Urinary bladder (tissue), 4 donors: Measurements from ENCODE around the gene MYO1A. TPM values are rescaled to one million over a fixed set of nuclear protein-coding genes. Genes with fewer than 3 reads are reported as not detected.

Source experiments
- DNase-seq: peaks from one replicate; pipeline ENCODE4 v3.0.0-alpha.2; 2015; ENCODE audit errors: extremely low spot score
- H3K27ac ChIP-seq: one replicate; pipeline ENCODE4 v1.5.1; 2013; ENCODE audit warnings: low read depth, mild to moderate bottlenecking, moderate library complexity
- H3K36me3 ChIP-seq: one replicate; pipeline ENCODE4 v1.6.1; 2013; ENCODE audit warnings: mild to moderate bottlenecking, moderate library complexity; ENCODE audit not compliant: insufficient read depth
- H3K4me1 ChIP-seq: one replicate; pipeline ENCODE4 v1.6.1; 2013; ENCODE audit warnings: mild to moderate bottlenecking, moderate library complexity; ENCODE audit not compliant: insufficient read depth
- H3K4me3 ChIP-seq: one replicate; pipeline ENCODE4 v1.5.1; 2013; ENCODE audit warnings: low read depth, low read length
- WGBS: extraction: QIAGEN DNeasy Blood & Tissue Kit; methylation state at CpG from one replicate; pipeline ENCODE4 v1.1.7; 2013; 5-methylcytosine and 5-hydroxymethylcytosine counted together
- polyA plus RNA-seq: library from polyadenylated mRNA; stranded (reverse); fragments of 200-250 nt; gene quantifications from one replicate; pipeline ENCODE4 v1.2.3, GENCODE V29; 2013
- total RNA-seq: library from RNA; depleted of rRNA; stranded (reverse); fragments of >200 nt; gene quantifications from one replicate; pipeline ENCODE4 v1.2.3, GENCODE V29; 2014
- donor health status: healthy with polysubstance abuse.
- donor health status: healthy.

Gene MYO1A
- total RNA-seq, result 0.16 TPM
- polyA plus RNA-seq, result 0.18 TPM

DNA sequence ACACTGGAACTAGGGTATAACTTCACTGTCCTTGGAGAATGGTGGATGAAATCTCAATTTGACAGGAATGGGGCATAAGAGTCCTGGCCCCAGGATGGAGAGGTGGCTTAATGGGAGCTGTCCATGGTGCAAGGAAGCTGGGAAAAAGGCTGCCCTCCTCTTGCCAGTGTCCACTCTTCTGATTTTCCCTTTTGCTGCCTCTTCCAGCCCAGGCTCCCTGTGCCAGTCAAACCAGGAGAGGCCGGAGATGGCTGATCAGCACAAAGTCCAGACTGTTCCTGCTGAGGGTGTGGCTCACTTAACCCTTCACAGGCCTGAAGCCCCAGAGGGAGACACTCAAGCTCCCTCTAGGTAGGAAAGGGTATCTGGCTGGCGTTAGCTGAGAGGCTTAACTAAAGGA, at the start of gene MYO1A:
Gene MYO1A (minus strand): TSS at position 240 of the 400 bp plus-strand sequence. CDS start 1,806 bp downstream, outside the sequence.
- no peaks in the 10 kb centered on the region for H3K36me3 ChIP-seq
- no peak within 1 kb of the TSS for H3K27ac ChIP-seq
- 31% methylated on average over 2 of the region's 2 CpGs for WGBS
- H3K4me1 ChIP-seq, result no peaks in the 10 kb centered on the region
- DNase-seq, result no peak
- H3K4me3 ChIP-seq, result no peak within 1 kb of the TSS

GRCh38 chr12:57099047-57099714, 49.3 kb upstream of the MYO1A start:
- no peak overlapping the region for H3K4me3 ChIP-seq
- no peak overlapping the region for H3K27ac ChIP-seq
- WGBS, result 86% methylated on average over 11 of the region's 11 CpGs
- no peak for DNase-seq
- no peaks in the 10 kb centered on the region for H3K36me3 ChIP-seq
- no peaks in the 10 kb centered on the region for H3K4me1 ChIP-seq

DNA sequence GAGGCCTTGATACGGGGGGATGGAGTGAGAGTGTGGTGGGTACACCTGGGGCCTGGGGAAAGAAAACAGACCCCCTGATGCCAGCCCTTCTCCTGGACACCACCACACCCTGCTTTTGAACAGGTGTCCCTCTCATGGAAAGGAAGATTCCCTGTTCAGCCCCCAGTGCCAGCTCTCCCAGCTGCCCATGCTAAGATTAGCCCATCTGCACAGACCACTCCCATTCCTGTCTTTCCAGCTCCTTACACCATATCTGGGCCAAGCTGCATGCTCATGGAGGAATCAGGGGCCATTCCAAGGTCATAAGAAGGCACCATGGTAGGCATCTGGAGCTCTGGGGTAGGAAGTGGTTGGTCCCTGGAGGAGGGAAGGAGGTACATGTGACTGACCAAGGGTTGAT, 48.6 kb upstream of the MYO1A start:
- WGBS, result 90% methylated on average over 1 of the region's 1 CpG
- Histone ChIP-seq H3K36me3 (no peaks in the 10 kb centered on the region), H3K4me3 (no peak overlapping the region), H3K27ac (no peak overlapping the region), H3K4me1 (no peaks in the 10 kb centered on the region)
- no peak for DNase-seq

DNA sequence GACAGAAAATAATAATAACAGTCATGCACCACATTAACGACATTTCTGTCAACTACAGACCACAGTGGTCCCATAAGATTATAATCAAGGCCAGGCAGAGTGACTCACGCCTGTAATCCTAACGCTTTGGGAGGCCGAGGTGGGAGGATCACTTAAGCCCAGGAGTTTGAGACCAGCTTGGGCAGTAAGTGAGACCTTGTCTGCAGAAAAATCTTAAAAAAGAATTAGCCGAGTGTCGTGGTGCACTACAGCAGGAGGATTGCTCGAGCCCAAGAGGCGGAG, 47.6 kb upstream of the MYO1A start:
- Histone ChIP-seq H3K4me3 (no peak overlapping the region), H3K27ac (no peak overlapping the region), H3K4me1 (no peaks in the 10 kb centered on the region), H3K36me3 (no peaks in the 10 kb centered on the region)
- WGBS, result 83% methylated on average over 8 of the region's 8 CpGs
- DNase-seq, result no peak

DNA sequence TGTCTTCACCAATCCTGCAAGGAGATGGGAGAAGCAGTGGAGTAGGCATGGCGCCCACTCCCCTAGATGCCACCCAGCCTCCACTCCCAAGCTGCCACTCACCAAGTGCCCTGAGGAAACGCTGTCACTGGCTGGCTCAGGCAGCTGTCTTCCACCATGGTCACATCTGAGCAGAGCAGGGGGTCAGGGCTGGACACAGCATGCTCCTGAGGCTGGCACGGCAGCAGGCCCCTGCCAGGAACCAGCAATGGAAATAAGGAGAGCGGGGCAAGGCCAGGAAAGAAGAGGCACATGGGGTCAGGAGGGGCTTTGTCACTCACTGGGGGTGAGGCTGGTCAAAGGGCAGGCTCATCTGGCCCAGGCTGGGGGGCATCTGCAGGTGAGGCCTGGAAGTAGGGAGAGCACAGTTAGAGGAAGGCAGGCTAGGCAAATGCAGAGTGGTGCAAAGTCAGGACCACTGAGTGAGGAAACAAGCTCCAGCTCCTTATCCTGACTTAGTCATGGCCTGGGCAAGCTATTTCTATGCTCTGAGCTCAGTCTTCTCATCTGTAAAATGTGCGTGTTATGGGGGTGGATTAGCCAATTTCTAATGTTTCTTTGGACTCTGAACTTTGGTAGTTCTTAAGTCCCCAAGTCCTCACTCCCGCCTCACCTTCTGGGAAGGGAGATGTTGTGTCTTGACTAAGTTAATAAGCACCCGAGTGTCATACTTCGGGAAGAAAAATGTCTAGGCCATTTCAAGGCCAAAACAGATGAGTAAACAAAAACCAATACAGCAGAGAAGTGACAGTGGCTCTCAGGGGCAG, 47.0 kb upstream of the MYO1A start:
- peak overlapping the region; percentile 30 for H3K27ac ChIP-seq
- no peaks in the 10 kb centered on the region for H3K36me3 ChIP-seq
- DNase-seq, result no peak
- no peak overlapping the region for H3K4me3 ChIP-seq
- H3K4me1 ChIP-seq, result no peaks in the 10 kb centered on the region
- 82% methylated on average over 8 of the region's 8 CpGs for WGBS

DNA sequence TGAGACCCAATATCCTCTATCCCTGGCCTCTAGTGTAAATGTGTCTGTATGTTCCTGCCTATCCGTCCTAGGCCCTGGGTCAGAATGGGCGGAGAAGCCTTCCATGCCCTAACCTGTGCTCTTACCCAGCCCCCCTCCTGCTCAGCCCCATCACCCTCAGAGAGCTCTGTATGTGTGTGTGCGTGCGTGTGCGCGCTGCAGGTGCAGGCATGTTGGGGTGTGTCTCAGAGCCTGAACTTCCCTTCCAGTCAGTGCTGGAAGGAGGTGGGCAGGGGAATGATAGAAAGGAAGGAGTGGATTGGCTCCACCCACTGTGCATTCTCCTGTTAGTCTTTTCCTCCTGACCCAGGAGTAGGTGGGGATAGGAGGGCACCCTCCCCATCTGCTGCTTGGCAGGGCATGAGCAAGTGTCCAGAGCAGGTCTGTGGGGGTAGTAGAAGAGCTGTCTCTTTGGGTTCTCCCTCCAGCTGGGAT, 46.2 kb upstream of the MYO1A start:
- Histone ChIP-seq H3K27ac (no peak overlapping the region), H3K4me1 (no peaks in the 10 kb centered on the region), H3K4me3 (no peak overlapping the region), H3K36me3 (no peaks in the 10 kb centered on the region)
- 77% methylated on average over 6 of the region's 6 CpGs for WGBS
- peak; percentile 55 for DNase-seq

DNA sequence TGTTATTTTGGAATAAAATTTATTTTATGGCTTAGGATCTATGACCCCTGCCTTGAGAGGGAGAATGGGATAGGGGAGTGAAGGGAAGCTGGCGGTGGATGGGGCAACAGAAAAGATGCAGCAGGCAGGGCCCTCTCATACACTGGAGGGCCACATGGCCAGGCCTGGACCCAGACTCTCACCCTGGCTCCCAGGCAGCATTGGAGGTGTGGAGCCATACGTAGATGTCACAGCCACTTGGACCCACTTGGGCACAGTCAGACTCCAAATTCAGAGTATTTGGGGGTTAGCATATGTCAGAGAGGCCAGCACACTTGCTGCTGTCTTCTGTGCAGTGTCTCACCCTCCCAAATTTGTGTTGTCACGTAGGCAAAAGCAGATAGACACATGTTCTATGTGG, 45.5 kb upstream of the MYO1A start:
- no peaks in the 10 kb centered on the region for H3K36me3 ChIP-seq
- no peaks in the 10 kb centered on the region for H3K4me1 ChIP-seq
- no peak overlapping the region for H3K4me3 ChIP-seq
- H3K27ac ChIP-seq, result peak overlapping the region; percentile 18
- WGBS, result 81% methylated on average over 3 of the region's 3 CpGs
- no peak for DNase-seq

- DNase-seq, result no peak
- no peaks in the 10 kb centered on the region for H3K36me3 ChIP-seq
- H3K27ac ChIP-seq, result peak overlapping the region; percentile 74
- no peaks in the 10 kb centered on the region for H3K4me1 ChIP-seq
- no peak overlapping the region for H3K4me3 ChIP-seq
- WGBS, result 43% methylated on average over 15 of the region's 15 CpGs
These were observed 44.6 kb upstream of the MYO1A start for GRCh38 chr12:57094208-57095160.

GRCh38 chr12:57093415-57094207, 43.7 kb upstream of the MYO1A start:
- 32% methylated on average over 24 of the region's 24 CpGs for WGBS
- Histone ChIP-seq H3K4me3 (no peak overlapping the region), H3K27ac (peak overlapping the region; percentile 74), H3K4me1 (no peaks in the 10 kb centered on the region), H3K36me3 (no peaks in the 10 kb centered on the region)
- peak; percentile 51 for DNase-seq

DNA sequence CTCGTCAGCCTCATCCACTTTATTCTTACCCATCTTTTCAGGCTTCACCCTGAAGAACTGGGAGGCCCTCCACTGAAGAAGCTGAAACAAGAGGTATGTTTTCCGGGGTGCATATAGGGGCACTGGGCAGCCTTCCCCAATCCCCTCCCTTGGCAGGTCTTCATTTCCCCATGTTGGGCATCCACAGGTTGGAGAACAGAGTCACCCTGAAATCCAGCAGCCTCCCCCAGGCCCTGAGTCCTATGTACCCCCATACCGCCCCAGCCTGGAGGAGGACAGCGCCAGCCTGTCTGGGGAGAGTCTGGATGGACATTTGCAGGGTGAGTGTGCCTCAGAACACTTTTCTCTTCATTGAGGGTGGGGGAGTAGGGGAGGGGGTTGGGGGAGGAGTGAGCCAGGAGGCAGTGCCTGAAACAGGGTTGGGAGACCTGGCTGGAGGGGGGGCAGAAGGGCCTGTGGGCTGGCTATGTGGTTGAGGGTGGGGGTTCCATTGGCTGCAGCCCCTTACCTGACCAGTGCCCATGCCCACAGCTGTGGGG, 43.0 kb upstream of the MYO1A start:
- no peaks in the 10 kb centered on the region for H3K4me1 ChIP-seq
- no peak overlapping the region for H3K4me3 ChIP-seq
- H3K36me3 ChIP-seq, result no peaks in the 10 kb centered on the region
- H3K27ac ChIP-seq, result peak overlapping the region; percentile 48
- no peak for DNase-seq
- WGBS, result 78% methylated on average over 4 of the region's 4 CpGs

GRCh38 chr12:57092529-57092862, 42.6 kb upstream of the MYO1A start:
- H3K4me1 ChIP-seq, result no peaks in the 10 kb centered on the region
- H3K27ac ChIP-seq, result no peak overlapping the region
- WGBS, result 69% methylated on average over 5 of the region's 5 CpGs
- H3K36me3 ChIP-seq, result no peaks in the 10 kb centered on the region
- no peak overlapping the region for H3K4me3 ChIP-seq
- DNase-seq, result no peak

GRCh38 chr12:57091638-57092528, 42.0 kb upstream of the MYO1A start:
- H3K4me1 ChIP-seq, result no peaks in the 10 kb centered on the region
- H3K36me3 ChIP-seq, result no peaks in the 10 kb centered on the region
- no peak overlapping the region for H3K27ac ChIP-seq
- no peak for DNase-seq
- no peak overlapping the region for H3K4me3 ChIP-seq
- 71% methylated on average over 25 of the region's 25 CpGs for WGBS
